PC-9 (cell line): ENCODE measurements around the gene CHRNG. TPM values are rescaled to one million over a fixed set of nuclear protein-coding genes. Genes with fewer than 3 reads are reported as not detected.

Experiments
- BruUV-seq: library from RNA; stranded (reverse); fragments of 400-500 nt; replicated peaks from 2 replicates; lab custom pipeline; 2021; lab: Mats Ljungman, UMichigan
- CTCF ChIA-PET: fragments of 300-600 bp; sonication (Branson Sonifier 250); formaldehyde crosslinking; loops from one replicate; lab custom pipeline; 2022; ENCODE audit warnings: antibody characterized with exemption; lab: Charles Lee
- POLR2A ChIA-PET: fragments of 300-600 bp; sonication (Branson Sonifier 250); formaldehyde crosslinking; loops from one replicate; lab custom pipeline; 2022; ENCODE audit warnings: antibody characterized with exemption; ENCODE audit not compliant: unreplicated experiment; lab: Charles Lee
- DNase-seq, 2 experiments: peaks; one replicate each; pipeline versions ENCODE4 v3.0.0 to v3.0.0-alpha.2; 2015 to 2022; ENCODE audit warnings: mixed read lengths in 1 of 2
- H2AFZ ChIP-seq: fragments of 200-600 bp; sonication (generic); 2 replicates; pipeline ENCODE4 v1.8.1; 2017; ENCODE audit warnings: antibody characterized with exemption
- H3F3A ChIP-seq: fragments of 200-600 bp; sonication (generic); 2 replicates; pipeline ENCODE4 v1.8.1; 2017; ENCODE audit warnings: antibody characterized with exemption, mild to moderate bottlenecking, low read depth; ENCODE audit not compliant: insufficient read depth
- H3K27ac ChIP-seq: fragments of 200-600 bp; sonication (generic); 2 replicates; pipeline ENCODE4 v1.6.1; 2016; ENCODE audit warnings: mixed run types
- H3K27me3 ChIP-seq: fragments of 200-600 bp; sonication (generic); 2 replicates; pipeline ENCODE4 v1.6.1; 2016; ENCODE audit warnings: low read depth, mixed run types; ENCODE audit not compliant: insufficient read depth
- H3K36me3 ChIP-seq: fragments of 200-600 bp; sonication (generic); 2 replicates; pipeline ENCODE4 v1.6.1; 2016; ENCODE audit warnings: low read depth, mixed run types
- H3K4me1 ChIP-seq: fragments of 200-600 bp; sonication (generic); replicated peaks from 2 replicates; pipeline ENCODE4 v1.6.1; 2016; ENCODE audit warnings: mixed run types; ENCODE audit not compliant: insufficient read depth
- H3K4me2 ChIP-seq: fragments of 200-600 bp; sonication (generic); 2 replicates; pipeline ENCODE4 v1.6.1; 2017; ENCODE audit warnings: mixed run types
- H3K4me3 ChIP-seq: fragments of 200-600 bp; sonication (generic); 2 replicates; pipeline ENCODE4 v1.6.1; 2016; ENCODE audit warnings: mixed run types
- H3K79me2 ChIP-seq: fragments of 200-600 bp; sonication (generic); 2 replicates; pipeline ENCODE4 v1.6.1; 2017; ENCODE audit warnings: low read depth, mixed run types
- H3K9me2 ChIP-seq: fragments of 200-600 bp; sonication (generic); 2 replicates; pipeline ENCODE4 v1.8.1; 2017; ENCODE audit warnings: mild to moderate bottlenecking; ENCODE audit not compliant: insufficient read depth
- H3K9me3 ChIP-seq: fragments of 200-600 bp; sonication (generic); 2 replicates; pipeline ENCODE4 v1.8.1; 2016; ENCODE audit warnings: low read depth; ENCODE audit not compliant: insufficient read depth
- H4K20me1 ChIP-seq: fragments of 200-600 bp; sonication (generic); 2 replicates; pipeline ENCODE4 v1.8.1; 2017; ENCODE audit not compliant: insufficient read depth
- EZH2 ChIP-seq: fragments of 200-600 bp; sonication (generic); IDR thresholded peaks from 2 replicates; pipeline ENCODE4 v1.8.0; 2017; ENCODE audit warnings: antibody characterized with exemption, low read depth
- intact Hi-C: fragments of 100-400 bp; cut with micrococcal nuclease; formaldehyde crosslinking; loops from one replicate; pipeline ENCODE4 v1.10.0; 2022; ENCODE audit not compliant: unreplicated experiment
- total RNA-seq: library from RNA; stranded (reverse); gene quantifications from 2 replicates; pipeline ENCODE4 v1.2.3, GENCODE V29; 2021
- TF ChIP-seq, protein P1 (sequence below): fragments of 200-600 bp; sonication (generic); conservative IDR thresholded peaks from 2 replicates; pipeline ENCODE4 v1.6.1; 2017; ENCODE audit warnings: mixed run types, antibody characterized with exemption, mild to moderate bottlenecking, moderate library complexity

Gene CHRNG
- total RNA-seq, 1 experiment from 2014 or later: not detected

DNA sequence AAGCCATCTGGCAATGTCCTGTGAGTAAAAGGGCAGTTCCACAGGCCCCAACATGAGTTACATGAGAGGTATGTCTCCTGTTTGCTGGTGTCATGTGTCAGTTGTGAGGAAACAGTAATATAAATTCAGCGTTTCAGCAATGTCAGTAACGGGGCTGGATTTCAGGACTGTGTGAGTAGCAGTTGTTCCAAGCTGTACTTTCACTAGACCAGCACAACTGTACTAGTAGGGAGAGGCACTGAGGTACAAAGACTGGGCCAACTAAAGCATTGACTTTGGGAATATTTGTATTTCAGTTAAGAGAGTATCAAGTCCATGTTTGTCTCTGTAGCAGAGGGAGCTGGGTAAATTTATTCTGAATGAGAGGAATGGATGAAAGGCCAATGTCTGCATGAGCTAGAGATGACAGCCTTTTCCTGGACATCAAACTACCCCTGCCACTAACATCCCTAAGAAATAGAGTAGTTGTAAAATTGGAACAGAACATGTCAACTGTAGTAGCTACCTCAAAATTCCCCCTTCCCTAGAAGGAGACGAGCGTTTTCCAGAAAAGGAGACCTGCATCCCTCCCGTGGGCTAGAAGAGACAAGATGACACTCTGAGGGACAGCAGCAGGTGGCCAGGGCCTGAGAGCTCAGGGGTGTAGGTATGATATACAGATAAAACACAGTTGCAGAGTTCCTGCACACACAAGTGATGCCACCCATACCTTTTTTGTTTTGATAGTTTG, 35.3 kb downstream of the CHRNG start:
- no peaks in the 10 kb centered on the region for H3K36me3 ChIP-seq
- intact Hi-C loops: no loop called here
- no peak overlapping the region for H3K4me2 ChIP-seq
- no peaks in the 10 kb centered on the region for H3F3A ChIP-seq
- H3K4me3 ChIP-seq: no peak overlapping the region
- no peaks in the 10 kb centered on the region for H3K79me2 ChIP-seq
- H4K20me1 ChIP-seq: no peaks in the 10 kb centered on the region
- CTCF ChIA-PET: no interaction called here
- no peak overlapping the region for H2AFZ ChIP-seq
- H3K27ac ChIP-seq: no peak overlapping the region
- H3K9me3 ChIP-seq: no peaks in the 10 kb centered on the region
- H3K27me3 ChIP-seq: no peaks in the 10 kb centered on the region
- POLR2A ChIA-PET: interaction anchor here (0.6 kb wide), 1 partner anchor 1110 kb away, joined by 4 read pairs; the partner anchor contains the start of gene NCL
- H3K4me1 ChIP-seq: no peaks in the 10 kb centered on the region
- BruUV-seq: no TSS peak
- H3K9me2 ChIP-seq: no peaks in the 10 kb centered on the region
- DNase-seq: no peak
- TF ChIP-seq EZH2: no peak

DNA sequence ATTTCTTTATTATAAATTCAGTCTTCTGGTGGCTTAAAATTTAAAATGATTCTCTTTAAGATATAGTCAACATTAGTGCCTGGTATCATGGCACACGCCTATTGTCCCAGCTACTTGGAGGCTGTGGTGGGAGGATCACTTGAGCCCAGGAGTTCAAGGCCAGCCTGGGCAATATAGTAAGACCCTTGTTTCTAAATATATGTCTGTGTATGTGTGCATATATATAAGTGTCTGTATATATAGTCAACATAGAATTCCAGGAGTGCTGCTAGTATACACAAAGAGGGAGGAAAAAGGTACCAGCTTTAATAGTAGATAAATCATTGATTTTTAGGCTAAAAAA, 35.9 kb downstream of the CHRNG start:
- Histone ChIP-seq H3K4me1 (no peaks in the 10 kb centered on the region), H2AFZ (no peak overlapping the region), H3K79me2 (no peaks in the 10 kb centered on the region), H4K20me1 (no peaks in the 10 kb centered on the region), H3K36me3 (no peaks in the 10 kb centered on the region), H3K9me2 (no peaks in the 10 kb centered on the region), H3K9me3 (no peaks in the 10 kb centered on the region), H3K27ac (no peak overlapping the region), H3K4me2 (no peak overlapping the region), H3F3A (no peaks in the 10 kb centered on the region), H3K27me3 (no peaks in the 10 kb centered on the region), H3K4me3 (no peak overlapping the region)
- intact Hi-C loops: no loop called here
- DNase-seq: no peak
- no TSS peak for BruUV-seq
- ChIA-PET POLR2A (interaction anchor here (0.6 kb wide), 1 partner anchor 1111 kb away, joined by 4 read pairs; the partner anchor contains the start of gene NCL), CTCF (no interaction called here)
- TF ChIP-seq, protein P1, sequence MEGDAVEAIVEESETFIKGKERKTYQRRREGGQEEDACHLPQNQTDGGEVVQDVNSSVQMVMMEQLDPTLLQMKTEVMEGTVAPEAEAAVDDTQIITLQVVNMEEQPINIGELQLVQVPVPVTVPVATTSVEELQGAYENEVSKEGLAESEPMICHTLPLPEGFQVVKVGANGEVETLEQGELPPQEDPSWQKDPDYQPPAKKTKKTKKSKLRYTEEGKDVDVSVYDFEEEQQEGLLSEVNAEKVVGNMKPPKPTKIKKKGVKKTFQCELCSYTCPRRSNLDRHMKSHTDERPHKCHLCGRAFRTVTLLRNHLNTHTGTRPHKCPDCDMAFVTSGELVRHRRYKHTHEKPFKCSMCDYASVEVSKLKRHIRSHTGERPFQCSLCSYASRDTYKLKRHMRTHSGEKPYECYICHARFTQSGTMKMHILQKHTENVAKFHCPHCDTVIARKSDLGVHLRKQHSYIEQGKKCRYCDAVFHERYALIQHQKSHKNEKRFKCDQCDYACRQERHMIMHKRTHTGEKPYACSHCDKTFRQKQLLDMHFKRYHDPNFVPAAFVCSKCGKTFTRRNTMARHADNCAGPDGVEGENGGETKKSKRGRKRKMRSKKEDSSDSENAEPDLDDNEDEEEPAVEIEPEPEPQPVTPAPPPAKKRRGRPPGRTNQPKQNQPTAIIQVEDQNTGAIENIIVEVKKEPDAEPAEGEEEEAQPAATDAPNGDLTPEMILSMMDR: no peak
- no peak for TF ChIP-seq EZH2

DNA sequence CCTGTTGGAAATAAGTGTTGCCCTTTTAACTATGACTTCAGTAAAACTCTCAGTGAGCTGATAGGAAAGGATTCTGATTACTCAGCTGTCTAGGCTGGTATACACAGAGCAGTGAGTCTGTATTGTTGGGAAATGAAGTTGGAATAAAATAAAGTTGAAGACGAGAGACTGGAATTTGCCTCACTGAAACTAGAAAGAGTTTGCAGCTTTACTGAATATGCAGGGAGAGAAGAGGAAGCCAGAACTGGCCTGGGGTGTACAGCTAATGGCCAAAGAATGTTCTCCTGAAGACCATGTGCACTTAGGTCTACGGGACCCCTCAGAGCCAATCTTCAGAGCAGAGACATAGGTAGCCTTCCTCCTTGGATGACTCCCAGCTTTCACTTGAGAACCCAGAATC, 37.5 kb downstream of the CHRNG start:
- no peak for DNase-seq
- intact Hi-C loops: no loop called here

More for the DNA sequence above, 37.5 kb downstream of the CHRNG start:
- no peaks in the 10 kb centered on the region for H4K20me1 ChIP-seq
- no peaks in the 10 kb centered on the region for H3K9me2 ChIP-seq
- no peak overlapping the region for H3K4me3 ChIP-seq
- TF ChIP-seq EZH2: no peak
- TF ChIP-seq, protein P1: no peak
- H3K27me3 ChIP-seq: no peaks in the 10 kb centered on the region
- POLR2A ChIA-PET: no interaction called here
- no peaks in the 10 kb centered on the region for H3K4me1 ChIP-seq
- no peaks in the 10 kb centered on the region for H3F3A ChIP-seq
- BruUV-seq: no TSS peak
- no peaks in the 10 kb centered on the region for H3K9me3 ChIP-seq
- no peaks in the 10 kb centered on the region for H3K79me2 ChIP-seq
- H3K27ac ChIP-seq: no peak overlapping the region
- H3K4me2 ChIP-seq: no peak overlapping the region
- H2AFZ ChIP-seq: no peak overlapping the region
- CTCF ChIA-PET: no interaction called here
- H3K36me3 ChIP-seq: no peaks in the 10 kb centered on the region
